Activated CD4-positive, alpha-beta memory T cell treated with anti-CD3 and anti-CD28 coated beads, Interleukin-2, amount 10 ng/mL, durations not matched to agents 7 days and 5 days (primary cell): ENCODE measurements around the gene PLEKHA6. TPM values are rescaled to one million over a fixed set of nuclear protein-coding genes. Genes with fewer than 3 reads are reported as not detected.
"Not testable (repeated sequence)": the region's sequence is repeated elsewhere in the genome, so short reads cannot be mapped to it uniquely, and the experiment has no call there.

Source experiments
- CTCF ChIA-PET: fragments of 350-600 bp; sonication (Branson Sonifier 250); formaldehyde crosslinking; loops from one replicate; lab custom pipeline; 2021; ENCODE audit warnings: antibody characterized with exemption, inconsistent platforms; lab: Charles Lee
- POLR2A ChIA-PET: fragments of 350-600 bp; sonication (Branson Sonifier 250); formaldehyde crosslinking; loops from one replicate; lab custom pipeline; 2021; ENCODE audit warnings: antibody characterized with exemption; lab: Charles Lee
- DNase-seq: peaks from one replicate; pipeline ENCODE4 v3.0.0-alpha.2; 2020
- H3K27ac Mint-ChIP-seq: one replicate; pipeline ENCODE4 v1.8.0; 2021; ENCODE audit warnings: mild to moderate bottlenecking, mixed read lengths
- H3K27me3 Mint-ChIP-seq: one replicate; pipeline ENCODE4 v1.8.0; 2021; ENCODE audit warnings: mixed read lengths
- H3K36me3 Mint-ChIP-seq: one replicate; pipeline ENCODE4 v1.8.0; 2021; ENCODE audit warnings: low read depth, mixed read lengths
- H3K4me1 Mint-ChIP-seq: one replicate; pipeline ENCODE4 v1.8.0; 2021; ENCODE audit warnings: mixed read lengths
- H3K4me3 Mint-ChIP-seq: one replicate; pipeline ENCODE4 v1.8.0; 2021; ENCODE audit warnings: mild to moderate bottlenecking, mixed read lengths
- H3K9me3 Mint-ChIP-seq: one replicate; pipeline ENCODE4 v1.8.0; 2021; ENCODE audit warnings: mixed read lengths
- total RNA-seq, 2 experiments: library from RNA; stranded (reverse); gene quantifications; one replicate each; pipeline ENCODE4 v1.2.3, GENCODE V29; 2021

The PLEKHA6 gene
- total RNA-seq, 2 experiments from 2014 or later, result not detected

- Mint-ChIP-seq H3K9me3 (no peaks in the 10 kb centered on the region), H3K36me3 (no peaks in the 10 kb centered on the region), H3K4me3 (no peak overlapping the region), H3K4me1 (no peaks in the 10 kb centered on the region), H3K27ac (no peak overlapping the region), H3K27me3 (peaks cover 4% of the 10 kb centered on the region)
- ChIA-PET POLR2A (no interaction called here), CTCF (interaction anchor here (1.5 kb wide), 1 partner anchor 111 kb away, joined by 3 read pairs; no protein-coding TSS in a partner anchor)
- no peak for DNase-seq
These were observed 105.6 kb downstream of the PLEKHA6 start for GRCh38 chr1:204254031-204254661.

- Mint-ChIP-seq H3K36me3 (no peaks in the 10 kb centered on the region), H3K27me3 (peaks cover 4% of the 10 kb centered on the region), H3K4me3 (no peak overlapping the region), H3K9me3 (no peaks in the 10 kb centered on the region), H3K4me1 (no peaks in the 10 kb centered on the region), H3K27ac (no peak overlapping the region)
- ChIA-PET CTCF (no interaction called here), POLR2A (no interaction called here)
- no peak for DNase-seq
These were observed 107.6 kb downstream of the PLEKHA6 start for GRCh38 chr1:204251926-204252689.

- no peaks in the 10 kb centered on the region for H3K9me3 Mint-ChIP-seq
- CTCF ChIA-PET, result no interaction called here
- H3K4me1 Mint-ChIP-seq, result no peaks in the 10 kb centered on the region
- H3K36me3 Mint-ChIP-seq, result no peaks in the 10 kb centered on the region
- POLR2A ChIA-PET, result no interaction called here
- H3K27ac Mint-ChIP-seq, result no peak overlapping the region
- H3K27me3 Mint-ChIP-seq, result peaks cover 4% of the 10 kb centered on the region
- H3K4me3 Mint-ChIP-seq, result no peak overlapping the region
- no peak for DNase-seq
These were observed 108.4 kb downstream of the PLEKHA6 start for GRCh38 chr1:204251286-204251685.

GRCh38 chr1:204250428-204251030 is 109.2 kb downstream of the PLEKHA6 start:
- no peaks in the 10 kb centered on the region for H3K4me1 Mint-ChIP-seq
- H3K9me3 Mint-ChIP-seq, result no peaks in the 10 kb centered on the region
- H3K36me3 Mint-ChIP-seq, result no peaks in the 10 kb centered on the region
- no peak overlapping the region for H3K4me3 Mint-ChIP-seq
- peaks cover 4% of the 10 kb centered on the region for H3K27me3 Mint-ChIP-seq
- ChIA-PET POLR2A (no interaction called here), CTCF (no interaction called here)
- no peak overlapping the region for H3K27ac Mint-ChIP-seq
- no peak for DNase-seq

GRCh38 chr1:204249736-204250427 is 109.8 kb downstream of the PLEKHA6 start:
- no peak for DNase-seq
- POLR2A ChIA-PET, result no interaction called here
- CTCF ChIA-PET, result no interaction called here
- H3K9me3 Mint-ChIP-seq, result no peaks in the 10 kb centered on the region
- peaks cover 4% of the 10 kb centered on the region for H3K27me3 Mint-ChIP-seq
- no peak overlapping the region for H3K4me3 Mint-ChIP-seq
- H3K36me3 Mint-ChIP-seq, result no peaks in the 10 kb centered on the region
- no peak overlapping the region for H3K27ac Mint-ChIP-seq
- no peaks in the 10 kb centered on the region for H3K4me1 Mint-ChIP-seq

- Mint-ChIP-seq H3K27ac (no peak overlapping the region), H3K36me3 (no peaks in the 10 kb centered on the region), H3K4me3 (no peak overlapping the region), H3K27me3 (peaks cover 4% of the 10 kb centered on the region), H3K9me3 (no peaks in the 10 kb centered on the region), H3K4me1 (no peaks in the 10 kb centered on the region)
- CTCF ChIA-PET, result interaction anchor here (1.1 to 1.5 kb wide), 2 partner anchors 10 to 115 kb away, joined by 4 read pairs; no protein-coding TSS in a partner anchor
- POLR2A ChIA-PET, result no interaction called here
- no peak for DNase-seq
These were observed 110.8 kb downstream of the PLEKHA6 start for GRCh38 chr1:204248954-204249353.

GRCh38 chr1:204246876-204247275 is 112.9 kb downstream of the PLEKHA6 start:
- no peak overlapping the region for H3K27ac Mint-ChIP-seq
- DNase-seq, result no peak
- peaks cover 2% of the 10 kb centered on the region for H3K27me3 Mint-ChIP-seq
- CTCF ChIA-PET, result interaction anchor here (1.4 kb wide), 1 partner anchor 12 kb away, joined by 3 read pairs; no protein-coding TSS in a partner anchor
- H3K4me1 Mint-ChIP-seq, result no peaks in the 10 kb centered on the region
- no peaks in the 10 kb centered on the region for H3K36me3 Mint-ChIP-seq
- POLR2A ChIA-PET, result no interaction called here
- H3K9me3 Mint-ChIP-seq, result no peaks in the 10 kb centered on the region
- no peak overlapping the region for H3K4me3 Mint-ChIP-seq

- Mint-ChIP-seq H3K36me3 (no peaks in the 10 kb centered on the region), H3K27me3 (no peaks in the 10 kb centered on the region), H3K4me3 (no peak overlapping the region), H3K4me1 (no peaks in the 10 kb centered on the region), H3K27ac (no peak overlapping the region), H3K9me3 (no peaks in the 10 kb centered on the region)
- CTCF ChIA-PET, result no interaction called here
- POLR2A ChIA-PET, result no interaction called here
- DNase-seq, result no peak
These were observed 116.8 kb downstream of the PLEKHA6 start for GRCh38 chr1:204242920-204243319.

GRCh38 chr1:204241914-204242313 is 117.8 kb downstream of the PLEKHA6 start:
- CTCF ChIA-PET, result no interaction called here
- H3K4me3 Mint-ChIP-seq, result no peak overlapping the region
- no peak for DNase-seq
- H3K36me3 Mint-ChIP-seq, result no peaks in the 10 kb centered on the region
- POLR2A ChIA-PET, result no interaction called here
- no peak overlapping the region for H3K27ac Mint-ChIP-seq
- H3K9me3 Mint-ChIP-seq, result no peaks in the 10 kb centered on the region
- H3K27me3 Mint-ChIP-seq, result no peaks in the 10 kb centered on the region
- H3K4me1 Mint-ChIP-seq, result no peaks in the 10 kb centered on the region

GRCh38 chr1:204241050-204241449 is 118.7 kb downstream of the PLEKHA6 start:
- H3K27me3 Mint-ChIP-seq, result peaks cover 3% of the 10 kb centered on the region
- no peaks in the 10 kb centered on the region for H3K36me3 Mint-ChIP-seq
- no peaks in the 10 kb centered on the region for H3K9me3 Mint-ChIP-seq
- ChIA-PET POLR2A (no interaction called here), CTCF (no interaction called here)
- no peak for DNase-seq
- no peak overlapping the region for H3K27ac Mint-ChIP-seq
- H3K4me1 Mint-ChIP-seq, result no peaks in the 10 kb centered on the region
- no peak overlapping the region for H3K4me3 Mint-ChIP-seq

- peaks cover 6% of the 10 kb centered on the region for H3K27me3 Mint-ChIP-seq
- no peaks in the 10 kb centered on the region for H3K36me3 Mint-ChIP-seq
- H3K4me3 Mint-ChIP-seq, result no peak overlapping the region
- POLR2A ChIA-PET, result no interaction called here
- H3K4me1 Mint-ChIP-seq, result no peaks in the 10 kb centered on the region
- H3K9me3 Mint-ChIP-seq, result no peaks in the 10 kb centered on the region
- CTCF ChIA-PET, result interaction anchor here (0.8 kb wide), 1 partner anchor 33 kb away, joined by 3 read pairs; no protein-coding TSS in a partner anchor
- no peak for DNase-seq
- no peak overlapping the region for H3K27ac Mint-ChIP-seq
These were observed 119.5 kb downstream of the PLEKHA6 start for GRCh38 chr1:204240233-204240632.

- H3K36me3 Mint-ChIP-seq, H3K4me3 Mint-ChIP-seq, H3K27ac Mint-ChIP-seq, CTCF ChIA-PET, H3K27me3 Mint-ChIP-seq, POLR2A ChIA-PET, H3K9me3 Mint-ChIP-seq, H3K4me1 Mint-ChIP-seq, DNase-seq: not testable (repeated sequence)
These were observed 120.3 kb downstream of the PLEKHA6 start for GRCh38 chr1:204239401-204239800.

GRCh38 chr1:204238520-204238919 is 121.2 kb downstream of the PLEKHA6 start:
- POLR2A ChIA-PET, H3K4me1 Mint-ChIP-seq, H3K9me3 Mint-ChIP-seq, H3K27ac Mint-ChIP-seq, DNase-seq, H3K27me3 Mint-ChIP-seq, H3K4me3 Mint-ChIP-seq, CTCF ChIA-PET, H3K36me3 Mint-ChIP-seq: not testable (repeated sequence)
